IPS-15b (cell line): Measurements from ENCODE around the gene VMP1.
A peak's percentile ranks its signal among the peaks of the same experiment; 100 is the strongest.

Source experiments
- H3K27me3 ChIP-seq: one replicate; pipeline ENCODE4 v1.6.1; 2013; ENCODE audit warnings: low read length; ENCODE audit not compliant: control insufficient read depth, insufficient read depth
- H3K36me3 ChIP-seq: one replicate; pipeline ENCODE4 v1.6.1; 2013; ENCODE audit warnings: low read length; ENCODE audit not compliant: control insufficient read depth, insufficient read depth
- H3K4me1 ChIP-seq: one replicate; pipeline ENCODE4 v1.6.1; 2013; ENCODE audit warnings: mild to moderate bottlenecking, low read length; ENCODE audit not compliant: control insufficient read depth, insufficient read depth
- H3K4me3 ChIP-seq: one replicate; pipeline ENCODE4 v1.5.1; 2013; ENCODE audit warnings: low read depth, low read length
- H3K9ac ChIP-seq: one replicate; pipeline ENCODE4 v1.6.1; 2013; ENCODE audit warnings: low read depth, mild to moderate bottlenecking, low read length
- H3K9me3 ChIP-seq: one replicate; pipeline ENCODE4 v1.6.1; 2013; ENCODE audit warnings: mild to moderate bottlenecking, low read length; ENCODE audit not compliant: control insufficient read depth, insufficient read depth

VMP1 gene

GRCh38 chr17:59688008-59688407 lies 19.4 kb upstream of the VMP1 start:
- H3K4me1 ChIP-seq, result no peaks in the 10 kb centered on the region
- no peaks in the 10 kb centered on the region for H3K9me3 ChIP-seq
- no peak overlapping the region for H3K9ac ChIP-seq
- H3K4me3 ChIP-seq, result no peak overlapping the region
- peaks cover 34% of the 10 kb centered on the region for H3K36me3 ChIP-seq
- no peaks in the 10 kb centered on the region for H3K27me3 ChIP-seq

GRCh38 chr17:59688496-59688895 lies 19.0 kb upstream of the VMP1 start:
- no peak overlapping the region for H3K4me3 ChIP-seq
- H3K9ac ChIP-seq, result no peak overlapping the region
- H3K27me3 ChIP-seq, result no peaks in the 10 kb centered on the region
- H3K9me3 ChIP-seq, result no peaks in the 10 kb centered on the region
- no peaks in the 10 kb centered on the region for H3K4me1 ChIP-seq
- peaks cover 31% of the 10 kb centered on the region for H3K36me3 ChIP-seq

- H3K4me1 ChIP-seq, result no peaks in the 10 kb centered on the region
- H3K4me3 ChIP-seq, result no peak overlapping the region
- no peaks in the 10 kb centered on the region for H3K27me3 ChIP-seq
- H3K36me3 ChIP-seq, result peaks cover 32% of the 10 kb centered on the region
- no peak overlapping the region for H3K9ac ChIP-seq
- H3K9me3 ChIP-seq, result no peaks in the 10 kb centered on the region
Observed at GRCh38 chr17:59693582-59693981, 13.9 kb upstream of the VMP1 start.

- Histone ChIP-seq H3K36me3 (peaks cover 31% of the 10 kb centered on the region), H3K4me3 (no peak overlapping the region), H3K27me3 (no peaks in the 10 kb centered on the region), H3K9me3 (no peaks in the 10 kb centered on the region), H3K4me1 (no peaks in the 10 kb centered on the region), H3K9ac (no peak overlapping the region)
Observed at GRCh38 chr17:59694344-59694743, 13.1 kb upstream of the VMP1 start.

- H3K9ac ChIP-seq, result no peak overlapping the region
- no peak overlapping the region for H3K4me3 ChIP-seq
- no peaks in the 10 kb centered on the region for H3K27me3 ChIP-seq
- peaks cover 23% of the 10 kb centered on the region for H3K36me3 ChIP-seq
- no peaks in the 10 kb centered on the region for H3K4me1 ChIP-seq
- no peaks in the 10 kb centered on the region for H3K9me3 ChIP-seq
Observed at GRCh38 chr17:59695945-59696681, 11.3 kb upstream of the VMP1 start.

GRCh38 chr17:59696682-59697277 lies 10.7 kb upstream of the VMP1 start:
- no peaks in the 10 kb centered on the region for H3K9me3 ChIP-seq
- H3K27me3 ChIP-seq, result no peaks in the 10 kb centered on the region
- no peak overlapping the region for H3K4me3 ChIP-seq
- H3K9ac ChIP-seq, result no peak overlapping the region
- no peaks in the 10 kb centered on the region for H3K4me1 ChIP-seq
- H3K36me3 ChIP-seq, result peaks cover 22% of the 10 kb centered on the region

- Histone ChIP-seq H3K9me3 (no peaks in the 10 kb centered on the region), H3K36me3 (peaks cover 22% of the 10 kb centered on the region), H3K4me1 (peaks cover 5% of the 10 kb centered on the region), H3K27me3 (no peaks in the 10 kb centered on the region), H3K9ac (no peak overlapping the region), H3K4me3 (no peak overlapping the region)
Observed at GRCh38 chr17:59698143-59698542, 9.3 kb upstream of the VMP1 start.

- Histone ChIP-seq H3K36me3 (peaks cover 16% of the 10 kb centered on the region), H3K4me3 (no peak overlapping the region)
Observed at GRCh38 chr17:59699218-59699617, 8.2 kb upstream of the VMP1 start.

GRCh38 chr17:59699786-59700185 lies 7.7 kb upstream of the VMP1 start:
- no peak overlapping the region for H3K4me3 ChIP-seq
- no peaks in the 10 kb centered on the region for H3K9me3 ChIP-seq
- H3K36me3 ChIP-seq, result peaks cover 13% of the 10 kb centered on the region
- H3K27me3 ChIP-seq, result no peaks in the 10 kb centered on the region
- H3K4me1 ChIP-seq, result peaks cover 5% of the 10 kb centered on the region
- H3K9ac ChIP-seq, result no peak overlapping the region

More at GRCh38 chr17:59699218-59699617, 8.2 kb upstream of the VMP1 start:
- H3K4me1 ChIP-seq, result peaks cover 5% of the 10 kb centered on the region
- H3K9ac ChIP-seq, result no peak overlapping the region
- H3K27me3 ChIP-seq, result no peaks in the 10 kb centered on the region
- no peaks in the 10 kb centered on the region for H3K9me3 ChIP-seq

- Histone ChIP-seq H3K4me3 (no peak overlapping the region), H3K4me1 (peaks cover 8% of the 10 kb centered on the region), H3K36me3 (peaks cover 6% of the 10 kb centered on the region), H3K9me3 (no peaks in the 10 kb centered on the region), H3K9ac (no peak overlapping the region), H3K27me3 (no peaks in the 10 kb centered on the region)
Observed at GRCh38 chr17:59702304-59702703, 5.2 kb upstream of the VMP1 start.

GRCh38 chr17:59707971-59708430 lies 547 bp downstream of the VMP1 start:
- Histone ChIP-seq H3K9ac (peak overlapping the region; percentile 97), H3K27me3 (no peaks in the 10 kb centered on the region), H3K4me3 (peak overlapping the region; percentile 99), H3K9me3 (no peaks in the 10 kb centered on the region), H3K4me1 (peaks cover 11% of the 10 kb centered on the region), H3K36me3 (no peaks in the 10 kb centered on the region)

- H3K9ac ChIP-seq, result no peak overlapping the region
- no peaks in the 10 kb centered on the region for H3K9me3 ChIP-seq
- H3K36me3 ChIP-seq, result no peaks in the 10 kb centered on the region
- no peak overlapping the region for H3K4me3 ChIP-seq
- no peaks in the 10 kb centered on the region for H3K27me3 ChIP-seq
- peaks cover 8% of the 10 kb centered on the region for H3K4me1 ChIP-seq
Observed at GRCh38 chr17:59711936-59712335, 4.5 kb downstream of the VMP1 start.
